Measurements from ENCODE around the gene ACLY. TPM values are rescaled to one million over a fixed set of nuclear protein-coding genes. Genes with fewer than 3 reads are reported as not detected.
"Not testable (repeated sequence)": the region's sequence is repeated elsewhere in the genome, so short reads cannot be mapped to it uniquely, and the experiment has no call there.

ACLY gene
- total RNA-seq, 1 donor from 2014 or later, result 118 TPM

DNA sequence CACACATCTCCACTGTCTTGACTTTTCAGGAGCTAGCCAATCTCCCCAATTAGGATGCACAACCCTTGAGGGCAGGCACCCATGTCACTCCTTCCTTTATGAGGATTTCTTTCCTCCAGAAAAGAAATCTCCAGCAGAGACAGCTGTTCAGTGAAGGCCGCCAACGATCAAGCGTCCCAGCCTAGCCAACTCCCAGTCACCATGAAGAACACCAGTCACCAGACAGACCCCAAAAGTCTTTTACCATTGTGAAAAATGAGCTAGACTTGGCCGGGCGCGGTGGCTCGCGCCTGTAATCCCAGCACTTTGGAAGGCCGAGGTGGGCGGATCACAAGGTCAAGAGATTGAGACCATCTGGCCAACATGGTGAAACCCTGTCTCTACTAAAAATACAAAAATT is 88.8 kb downstream of the ACLY start:
- not testable (repeated sequence) for DNase-seq

DNA sequence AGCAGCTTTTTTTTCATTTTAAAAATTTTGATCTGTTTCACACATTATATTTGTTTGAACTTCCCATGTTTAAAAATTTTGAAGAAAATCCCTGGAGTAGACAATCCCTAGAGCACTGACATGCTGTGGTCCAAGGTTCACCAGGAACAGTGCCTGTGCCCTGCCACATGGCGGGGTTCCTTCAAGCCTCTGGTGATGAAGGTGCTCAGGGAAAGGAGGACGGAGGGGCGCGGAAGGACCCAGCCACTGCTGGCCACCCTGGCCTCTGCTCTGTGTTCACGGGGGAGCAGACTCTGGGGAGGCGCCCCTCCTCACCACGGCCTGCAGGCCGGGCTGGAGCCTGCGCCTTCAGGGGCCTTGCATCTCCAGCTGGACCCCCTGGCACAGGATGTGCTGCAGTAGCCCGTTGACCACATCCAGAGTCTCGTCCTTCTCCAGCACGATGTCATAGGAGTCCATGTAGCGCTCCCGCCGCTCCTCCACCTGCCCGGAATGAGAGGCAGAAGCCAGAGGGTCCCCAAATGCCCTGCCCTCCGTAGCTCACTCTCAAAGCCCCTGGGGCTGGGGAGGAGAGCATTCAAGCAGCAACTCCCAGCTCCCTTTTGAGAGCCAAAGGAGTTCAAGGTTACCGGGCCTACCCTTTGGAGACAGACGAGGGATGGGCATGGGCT is 93.4 kb downstream of the ACLY start:
- no peak for DNase-seq

DNA sequence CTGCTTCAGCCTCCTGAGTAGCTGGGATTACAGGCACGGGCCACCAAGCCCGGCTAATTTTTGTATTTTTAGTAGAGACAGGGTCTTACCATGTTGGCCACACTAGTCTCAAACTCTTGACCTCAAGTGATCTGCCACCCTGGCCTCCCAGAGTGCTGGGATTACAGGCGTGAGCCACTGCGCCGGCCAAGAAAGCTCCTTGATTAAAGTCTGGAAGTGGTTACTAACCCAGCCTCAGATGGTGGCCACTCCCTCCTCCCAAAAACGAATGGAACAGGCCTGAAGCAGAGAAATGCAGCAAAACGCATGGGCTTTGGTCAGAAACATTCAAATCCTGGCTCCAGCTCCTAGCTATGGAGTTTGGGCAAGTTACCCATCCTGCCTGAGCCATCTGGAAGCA is 94.7 kb downstream of the ACLY start:
- no peak for DNase-seq

DNA sequence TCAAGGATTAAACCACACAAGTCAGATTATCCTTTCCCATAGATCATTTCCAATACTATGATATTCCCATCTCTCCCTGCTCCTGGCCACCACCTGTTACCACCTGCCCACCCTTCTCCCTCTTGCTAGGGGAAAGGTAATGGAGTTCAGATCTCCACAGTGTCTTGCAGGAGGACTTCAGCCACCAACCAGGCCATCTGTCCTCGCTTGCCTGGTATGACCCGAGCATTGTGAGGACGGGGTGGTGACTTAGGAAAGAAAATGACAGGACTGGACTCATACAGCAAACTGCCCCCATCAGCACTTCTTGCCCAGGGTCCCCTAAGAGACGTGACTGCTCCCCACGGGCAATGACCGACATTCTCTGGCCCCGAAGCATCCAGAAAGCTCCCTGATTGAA is 95.2 kb downstream of the ACLY start:
- no peak for DNase-seq

DNA sequence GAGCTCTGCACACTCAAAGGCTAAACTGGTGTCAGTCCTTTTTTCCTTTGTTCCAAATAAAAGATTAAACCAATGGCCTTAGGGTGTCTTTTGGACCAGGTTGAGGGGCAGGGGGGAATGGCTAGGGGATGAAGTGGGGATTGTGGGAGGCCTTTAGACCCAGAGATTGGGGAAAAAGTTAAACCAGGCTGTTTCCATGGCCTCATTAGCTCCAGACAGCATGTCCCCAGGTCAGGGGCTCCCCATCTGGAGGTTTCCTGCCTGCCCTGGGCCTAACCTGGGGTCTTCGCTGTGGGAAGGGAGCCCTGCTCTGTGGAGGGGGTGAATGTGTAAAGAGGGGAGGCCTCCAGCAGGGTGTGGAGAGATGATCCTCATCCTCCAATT is 95.6 kb downstream of the ACLY start:
- no peak for DNase-seq

DNA sequence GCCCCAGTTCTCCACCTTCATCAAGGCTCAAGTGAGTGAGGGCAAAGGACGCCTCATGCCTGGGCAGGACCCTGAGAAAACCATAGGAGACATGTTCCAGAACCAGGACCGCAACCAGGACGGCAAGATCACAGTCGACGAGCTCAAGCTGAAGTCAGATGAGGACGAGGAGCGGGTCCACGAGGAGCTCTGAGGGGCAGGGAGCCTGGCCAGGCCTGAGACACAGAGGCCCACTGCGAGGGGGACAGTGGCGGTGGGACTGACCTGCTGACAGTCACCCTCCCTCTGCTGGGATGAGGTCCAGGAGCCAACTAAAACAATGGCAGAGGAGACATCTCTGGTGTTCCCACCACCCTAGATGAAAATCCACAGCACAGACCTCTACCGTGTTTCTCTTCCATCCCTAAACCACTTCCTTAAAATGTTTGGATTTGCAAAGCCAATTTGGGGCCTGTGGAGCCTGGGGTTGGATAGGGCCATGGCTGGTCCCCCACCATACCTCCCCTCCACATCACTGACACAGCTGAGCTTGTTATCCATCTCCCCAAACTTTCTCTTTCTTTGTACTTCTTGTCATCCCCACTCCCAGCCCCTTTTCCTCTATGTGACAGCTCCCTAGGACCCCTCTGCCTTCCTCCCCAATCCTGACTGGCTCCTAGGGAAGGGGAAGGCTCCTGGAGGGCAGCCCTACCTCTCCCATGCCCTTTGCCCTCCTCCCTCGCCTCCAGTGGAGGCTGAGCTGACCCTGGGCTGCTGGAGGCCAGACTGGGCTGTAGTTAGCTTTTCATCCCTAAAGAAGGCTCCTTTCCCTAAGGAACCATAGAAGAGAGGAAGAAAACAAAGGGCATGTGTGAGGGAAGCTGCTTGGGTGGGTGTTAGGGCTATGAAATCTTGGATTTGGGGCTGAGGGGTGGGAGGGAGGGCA is 96.3 kb downstream of the ACLY start:
- no peak for DNase-seq

DNA sequence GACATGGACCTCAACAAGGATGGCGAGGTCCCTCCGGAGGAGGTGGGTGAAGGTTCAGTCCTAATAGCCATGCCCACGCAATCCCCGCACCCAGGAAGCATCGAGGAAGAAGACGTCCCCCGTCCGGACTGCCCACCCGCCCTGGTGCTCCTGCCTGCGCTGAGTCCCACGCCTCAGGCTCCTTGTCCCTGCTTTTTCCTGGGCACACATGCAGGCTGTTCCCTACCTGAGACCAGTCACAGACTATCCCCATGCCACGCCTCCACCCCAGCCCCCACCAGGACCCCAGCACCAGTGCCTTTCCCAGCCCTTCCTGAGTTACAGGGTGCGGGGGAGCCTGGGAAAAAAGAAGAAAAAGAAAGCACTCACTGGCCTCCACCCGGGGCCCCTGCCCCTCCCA is 97.0 kb downstream of the ACLY start:
- no peak for DNase-seq

DNA sequence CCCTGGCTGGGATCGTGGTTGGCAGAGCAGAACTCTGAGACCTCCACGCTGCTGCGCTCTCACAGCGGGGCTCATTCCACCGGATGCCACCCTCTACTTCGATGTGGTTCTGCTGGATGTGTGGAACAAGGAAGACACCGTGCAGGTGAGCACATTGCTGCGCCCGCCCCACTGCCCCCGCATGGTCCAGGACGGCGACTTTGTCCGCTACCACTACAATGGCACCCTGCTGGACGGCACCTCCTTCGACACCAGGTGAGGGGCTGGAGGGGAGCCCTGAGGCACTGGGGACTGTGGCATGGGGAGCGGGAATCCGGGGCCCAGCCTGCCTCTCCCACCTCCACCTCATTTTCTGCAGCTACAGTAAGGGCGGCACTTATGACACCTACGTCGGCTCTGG is 100.7 kb downstream of the ACLY start:
- DNase-seq, result no peak

Small RNA genes within 50 kb of the gene (small RNA-seq; reads per million reads assigned to genes)
- not detected for gene AC125257.2

Other genes starting within 250 kb of the ACLY start
- 95.5 TPM for gene EIF1, start 230.1 kb downstream of the ACLY start, total RNA-seq
- not detected for gene GAST, start 206.6 kb downstream of the ACLY start, total RNA-seq
- gene HAP1, start 184.3 kb downstream of the ACLY start, total RNA-seq, result 0.16 TPM
- gene JUP, start 132.2 kb downstream of the ACLY start, total RNA-seq, result 37.4 TPM
- 10.3 TPM for gene P3H4, start 107.0 kb downstream of the ACLY start, total RNA-seq
- 11.2 TPM for gene FKBP10, start 105.9 kb downstream of the ACLY start, total RNA-seq
- gene NT5C3B, start 82.7 kb downstream of the ACLY start, total RNA-seq, result 85.8 TPM
- not detected for gene KLHL10, start 81.1 kb downstream of the ACLY start, total RNA-seq
- gene KLHL11, start 53.5 kb downstream of the ACLY start, total RNA-seq, result 74.9 TPM
- 1.6 TPM for gene ODAD4, start 11.7 kb upstream of the ACLY start, total RNA-seq
- 40.7 TPM for gene CNP, start 47.8 kb upstream of the ACLY start, total RNA-seq
- gene DNAJC7, start 98.5 kb upstream of the ACLY start, total RNA-seq, result 78.0 TPM
- gene NKIRAS2, start 101.1 kb upstream of the ACLY start, total RNA-seq, result 31.5 TPM
- 3.7 TPM for gene C17orf113, start 131.7 kb upstream of the ACLY start, total RNA-seq
- 0.31 TPM for gene ZNF385C, start 179.5 kb upstream of the ACLY start, total RNA-seq
- gene DHX58, start 193.8 kb upstream of the ACLY start, total RNA-seq, result 1.1 TPM
- 9.0 TPM for gene KAT2A, start 202.4 kb upstream of the ACLY start, total RNA-seq
- not detected for gene HSPB9, start 203.9 kb upstream of the ACLY start, total RNA-seq
- 35.1 TPM for gene RAB5C, start 236.0 kb upstream of the ACLY start, total RNA-seq

Measured in occipital lobe (tissue), 3 donors.